H7 (cell line): ENCODE measurements around the gene AKNA. TPM values are rescaled to one million over a fixed set of nuclear protein-coding genes. Genes with fewer than 3 reads are reported as not detected.

ENCODE experiments used
- DNase-seq: peaks from one replicate; pipeline ENCODE4 v3.0.0; 2012
- H3K27me3 ChIP-seq: 2 replicates; pipeline ENCODE4 v1.6.0; 2011; ENCODE audit warnings: mild to moderate bottlenecking, low read length; ENCODE audit not compliant: control insufficient read depth, insufficient read depth
- H3K36me3 ChIP-seq: replicated peaks from 2 replicates; pipeline ENCODE4 v1.5.1; 2011; ENCODE audit warnings: low read length; ENCODE audit not compliant: control insufficient read depth, insufficient read depth
- H3K4me3 ChIP-seq: 2 replicates; pipeline ENCODE4 v1.5.1; 2011; ENCODE audit warnings: low read depth, mild to moderate bottlenecking, control low read depth, low read length, moderate library complexity; ENCODE audit not compliant: insufficient read depth
- total RNA-seq: library from RNA; depleted of rRNA; stranded (reverse); fragments of >200 nt; shearing (Covaris generic); gene quantifications from 2 replicates; pipeline ENCODE4 v1.2.3, GENCODE V29; 2014

The AKNA gene
- total RNA-seq, 1 experiment from 2014 or later: 17.4 TPM

GRCh38 chr9:114317665-114318357 lies 70.0 kb downstream of the AKNA start:
- peak; percentile 17 for DNase-seq
- Histone ChIP-seq H3K27me3 (no peaks in the 10 kb centered on the region), H3K36me3 (no peaks in the 10 kb centered on the region), H3K4me3 (no peak overlapping the region)

GRCh38 chr9:114316605-114317230 lies 71.1 kb downstream of the AKNA start:
- H3K4me3 ChIP-seq: no peak overlapping the region
- DNase-seq: peak; percentile 24
- no peaks in the 10 kb centered on the region for H3K27me3 ChIP-seq
- H3K36me3 ChIP-seq: no peaks in the 10 kb centered on the region

- no peak overlapping the region for H3K4me3 ChIP-seq
- H3K36me3 ChIP-seq: no peaks in the 10 kb centered on the region
- DNase-seq: no peak
- no peaks in the 10 kb centered on the region for H3K27me3 ChIP-seq
Observed at GRCh38 chr9:114315723-114316363, 71.9 kb downstream of the AKNA start.

DNA sequence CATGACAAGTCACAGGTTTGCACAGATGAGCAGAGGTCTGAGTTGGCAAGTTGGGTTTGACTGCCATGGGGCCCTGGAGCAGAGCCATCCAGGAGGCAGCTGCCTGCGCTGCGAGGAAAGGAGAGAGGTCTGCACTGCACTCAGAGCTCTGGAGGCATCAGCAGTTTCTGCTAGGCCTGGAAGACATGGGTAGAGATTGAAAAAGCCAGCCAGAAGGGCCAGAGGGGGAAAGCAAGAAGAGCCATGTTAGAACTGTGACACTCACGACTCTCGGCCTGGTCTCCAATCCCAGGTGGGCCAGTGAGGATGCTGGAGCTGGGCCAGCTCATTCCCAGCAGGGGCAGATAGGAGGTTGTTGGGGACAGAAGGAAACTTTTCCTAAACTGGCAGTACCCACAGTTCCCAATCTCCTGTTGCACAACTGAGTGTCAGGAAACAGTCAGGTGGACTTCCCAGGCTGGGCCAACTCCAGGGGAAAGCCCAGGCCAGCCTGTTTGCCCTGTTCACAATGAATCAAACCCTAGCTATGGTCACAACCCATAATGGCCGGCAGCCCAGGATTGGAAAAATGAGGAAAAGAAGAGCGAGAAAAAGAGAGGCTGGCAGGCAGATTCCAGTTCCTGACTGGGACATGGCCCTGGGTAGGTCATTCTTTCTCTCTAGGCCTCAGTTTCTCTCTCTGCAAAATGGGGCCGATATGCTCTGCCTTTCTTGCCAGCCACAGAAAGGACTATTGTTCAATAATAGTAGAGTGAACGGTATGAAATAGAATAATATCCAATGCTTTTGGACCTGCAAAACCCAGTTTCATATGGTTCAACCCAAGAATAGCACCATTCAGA lies 72.7 kb downstream of the AKNA start:
- DNase-seq: peak; percentile 10
- no peak overlapping the region for H3K4me3 ChIP-seq
- no peaks in the 10 kb centered on the region for H3K36me3 ChIP-seq
- H3K27me3 ChIP-seq: no peaks in the 10 kb centered on the region

GRCh38 chr9:114314256-114314867 lies 73.4 kb downstream of the AKNA start:
- no peaks in the 10 kb centered on the region for H3K27me3 ChIP-seq
- H3K4me3 ChIP-seq: no peak overlapping the region
- no peaks in the 10 kb centered on the region; the same call in 1 of the 2 replicates for H3K36me3 ChIP-seq
- DNase-seq: no peak

GRCh38 chr9:114313186-114313585 lies 74.6 kb downstream of the AKNA start:
- no peak overlapping the region for H3K4me3 ChIP-seq
- DNase-seq: no peak
- no peaks in the 10 kb centered on the region for H3K27me3 ChIP-seq
- H3K36me3 ChIP-seq: no peaks in the 10 kb centered on the region; the same call in none of the 2 replicates

DNA sequence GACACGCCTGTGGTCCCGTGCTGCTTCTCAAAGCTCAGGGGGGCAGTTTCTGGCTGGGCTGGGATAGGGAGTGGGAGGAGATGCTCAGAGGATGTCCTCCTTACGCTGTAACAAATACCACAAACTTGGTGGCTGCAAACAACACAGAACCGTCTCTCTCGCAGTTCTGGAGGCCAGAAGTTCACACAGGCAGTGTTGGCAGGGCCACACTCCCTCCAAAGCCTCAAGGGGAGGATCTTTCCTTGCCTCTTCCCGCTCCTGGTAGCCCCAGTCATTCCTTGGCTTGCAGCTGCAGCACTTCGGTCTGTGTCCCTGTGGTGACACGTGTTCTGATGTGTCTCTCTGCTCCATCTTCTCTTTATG lies 75.3 kb downstream of the AKNA start:
- Histone ChIP-seq H3K4me3 (no peak overlapping the region), H3K36me3 (no peaks in the 10 kb centered on the region; the same call in none of the 2 replicates), H3K27me3 (no peaks in the 10 kb centered on the region)
- peak; percentile 17 for DNase-seq

DNA sequence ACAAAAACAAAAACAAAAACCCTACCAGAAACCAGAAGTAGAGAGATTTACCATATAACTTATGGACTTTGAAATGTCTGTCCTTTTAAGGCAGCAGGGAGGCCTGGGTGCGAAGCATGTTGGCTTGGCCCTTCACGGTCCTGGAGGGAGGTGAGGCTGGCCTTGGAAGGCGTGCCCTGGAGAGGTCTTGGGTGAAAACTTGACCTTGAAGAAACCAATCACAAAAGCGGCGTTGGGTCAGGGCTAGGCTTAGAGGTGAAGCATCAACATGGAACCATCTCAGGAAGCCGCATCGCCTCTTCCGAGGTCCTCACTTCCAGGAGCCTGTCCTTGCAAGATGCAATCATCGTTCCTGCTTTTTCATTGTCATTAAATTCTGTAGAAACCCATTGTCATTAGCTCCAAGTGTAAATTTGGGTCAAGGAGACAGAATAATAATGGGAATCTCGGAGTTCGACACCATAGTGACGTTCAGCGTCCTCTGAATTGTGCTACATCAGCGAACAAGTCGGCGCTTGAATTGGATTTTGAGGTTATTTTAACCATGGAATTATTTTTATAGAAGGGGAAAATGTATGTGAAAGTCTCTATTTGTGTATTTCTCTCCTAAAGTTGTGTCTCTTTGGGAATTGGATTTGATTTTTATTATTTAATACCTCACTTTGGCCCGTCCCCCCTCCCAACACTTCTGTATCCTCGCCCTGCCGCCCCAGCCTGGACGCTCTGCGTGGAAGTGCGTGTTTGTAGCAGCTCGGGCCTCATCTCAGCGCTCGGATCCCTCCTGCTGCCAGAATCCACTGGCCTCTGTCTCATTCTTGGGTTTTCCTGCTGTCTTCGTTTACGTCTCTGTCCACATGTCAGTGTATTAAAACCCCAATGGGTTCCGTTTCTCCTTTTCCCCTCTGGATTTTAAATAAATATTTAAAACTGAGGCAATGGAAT lies 75.9 kb downstream of the AKNA start:
- DNase-seq: peak; percentile 43
- Histone ChIP-seq H3K4me3 (no peak overlapping the region), H3K36me3 (peaks cover 1% of the 10 kb centered on the region), H3K27me3 (no peaks in the 10 kb centered on the region)

DNA sequence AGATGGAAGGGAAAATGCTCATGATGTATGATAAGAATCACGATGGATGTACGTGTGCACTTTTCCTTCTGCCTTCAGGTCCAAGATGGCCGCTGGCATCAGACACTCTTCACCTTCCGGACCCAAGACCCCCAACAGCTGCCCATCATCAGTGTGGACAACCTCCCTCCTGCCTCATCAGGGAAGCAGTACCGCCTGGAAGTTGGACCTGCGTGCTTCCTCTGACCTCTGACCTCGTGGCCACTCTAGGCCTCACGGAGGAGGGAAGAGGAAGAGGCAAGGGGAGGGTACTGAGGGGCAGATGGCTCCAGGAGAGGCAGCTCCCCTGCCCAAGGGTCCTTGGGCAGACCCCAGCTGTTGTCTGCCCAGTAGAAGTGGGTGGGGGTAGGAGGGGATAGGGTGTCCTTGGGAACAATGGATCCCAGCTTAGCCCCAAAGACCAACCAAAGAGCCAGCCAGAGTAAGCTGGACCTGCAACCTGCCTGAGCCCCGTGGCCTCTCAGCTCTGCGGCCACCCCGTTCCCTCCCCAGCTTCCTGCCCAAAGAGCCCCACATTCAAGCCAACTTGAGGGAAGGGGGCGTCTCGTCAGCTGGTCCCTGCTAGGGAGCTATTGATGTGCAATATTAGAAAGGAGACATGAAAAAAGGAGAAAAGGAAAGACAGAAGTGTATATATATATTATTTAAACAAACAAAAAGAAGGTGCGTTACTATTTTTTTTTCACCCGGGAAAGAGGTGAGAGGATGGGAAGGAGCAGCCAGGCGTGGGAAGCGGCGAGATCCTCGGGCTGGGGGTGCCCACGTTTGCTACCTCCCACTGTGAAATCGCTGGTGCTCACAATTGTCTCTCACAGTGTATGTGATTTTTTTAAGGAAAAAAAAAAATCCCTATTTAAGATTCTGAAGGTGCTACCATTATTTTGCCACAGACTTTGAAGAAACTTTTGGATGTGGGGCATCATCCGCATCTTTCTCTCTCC lies 77.0 kb downstream of the AKNA start:
- H3K36me3 ChIP-seq: peaks cover 2% of the 10 kb centered on the region
- no peaks in the 10 kb centered on the region for H3K27me3 ChIP-seq
- H3K4me3 ChIP-seq: no peak overlapping the region
- DNase-seq: no peak

- DNase-seq: no peak
- Histone ChIP-seq H3K4me3 (no peak overlapping the region), H3K27me3 (no peaks in the 10 kb centered on the region), H3K36me3 (peaks cover 2% of the 10 kb centered on the region)
Observed at GRCh38 chr9:114309096-114309495, 78.7 kb downstream of the AKNA start.

DNA sequence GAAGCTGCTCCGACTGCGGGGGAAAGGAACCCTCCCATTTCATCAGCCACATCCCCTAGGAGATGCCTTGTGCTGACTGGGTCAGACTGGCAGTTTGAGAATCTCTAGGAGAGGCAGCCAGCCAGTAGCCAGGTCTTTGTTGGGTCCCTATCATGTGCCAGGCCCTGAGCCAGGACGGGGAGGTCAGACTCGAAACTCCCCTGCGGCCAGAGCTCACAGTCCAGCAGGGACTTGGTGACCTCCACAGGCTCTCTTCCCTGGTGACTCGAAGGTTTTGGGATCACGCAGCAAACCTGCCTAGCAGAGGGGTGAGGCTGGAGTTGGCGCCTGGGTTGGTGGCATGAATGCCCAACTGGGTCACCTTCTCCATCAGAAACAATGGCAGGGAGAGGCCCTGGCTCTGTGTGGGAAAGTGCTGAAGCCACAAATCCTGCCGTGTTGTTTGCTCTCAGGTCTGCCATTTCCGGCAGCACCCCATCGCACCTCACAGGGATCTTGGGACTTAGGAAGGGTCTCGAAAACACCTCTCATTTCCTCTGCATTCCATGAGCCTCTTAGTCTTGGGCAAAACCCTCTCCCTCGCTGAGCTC lies 79.3 kb downstream of the AKNA start:
- Histone ChIP-seq H3K4me3 (no peak overlapping the region), H3K27me3 (no peaks in the 10 kb centered on the region), H3K36me3 (peaks cover 2% of the 10 kb centered on the region)
- DNase-seq: no peak

- DNase-seq: no peak
- Histone ChIP-seq H3K36me3 (peaks cover 2% of the 10 kb centered on the region), H3K4me3 (no peak overlapping the region), H3K27me3 (no peaks in the 10 kb centered on the region)
Observed at GRCh38 chr9:114307899-114308267, 79.9 kb downstream of the AKNA start.
